CD4-positive, alpha-beta T cell treated with Interleukin-10 for 1 hour (primary cell): ENCODE data around the gene HOGA1.
A peak's percentile ranks its signal among the peaks of the same experiment; 100 is the strongest.
"Not testable (repeated sequence)": the region's sequence is repeated elsewhere in the genome, so short reads cannot be mapped to it uniquely, and the experiment has no call there.

Experiments
- DNase-seq: peaks from one replicate; pipeline ENCODE4 v3.0.0-alpha.2; 2020

HOGA1 gene

DNA sequence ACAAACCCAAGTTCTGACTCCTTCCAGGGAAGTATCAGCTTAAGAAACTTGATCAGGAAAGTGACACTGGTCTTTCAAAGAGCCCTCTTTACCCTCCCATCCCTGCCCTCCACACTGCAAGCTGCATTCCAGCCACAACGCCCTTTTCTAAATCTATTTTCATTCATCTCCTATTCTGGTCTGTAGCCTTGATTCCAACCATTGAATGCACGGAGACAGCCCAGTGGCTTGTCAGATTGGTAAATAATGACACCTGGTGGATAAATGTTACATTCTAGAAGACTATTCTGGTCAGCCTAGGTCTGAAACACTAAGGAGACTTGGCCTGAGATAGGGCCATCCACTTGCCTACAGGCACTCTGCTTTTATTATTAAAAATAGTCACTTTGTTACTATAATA, 28.2 kb downstream of the HOGA1 start:
- DNase-seq: peak; percentile 8

DNA sequence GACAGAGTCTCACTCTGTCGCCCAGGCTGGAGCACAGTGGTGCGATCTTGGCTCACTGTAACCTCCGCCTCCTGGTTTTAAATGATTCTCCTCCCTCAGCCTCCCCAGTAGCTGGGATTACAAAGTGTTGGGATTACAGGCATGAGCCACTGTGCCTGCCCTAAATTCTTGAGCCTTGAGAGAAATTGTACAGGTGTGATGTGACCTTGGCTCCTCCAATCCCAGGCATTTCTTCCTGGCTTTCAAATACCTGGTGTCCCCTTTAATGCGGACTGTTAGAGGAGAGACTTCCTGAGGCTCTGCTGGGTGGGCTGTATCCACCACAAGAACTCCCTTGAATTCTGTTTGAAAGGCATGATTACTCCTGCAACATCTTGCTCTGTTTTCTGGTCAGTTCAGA, 34.1 kb downstream of the HOGA1 start:
- DNase-seq: no peak

DNA sequence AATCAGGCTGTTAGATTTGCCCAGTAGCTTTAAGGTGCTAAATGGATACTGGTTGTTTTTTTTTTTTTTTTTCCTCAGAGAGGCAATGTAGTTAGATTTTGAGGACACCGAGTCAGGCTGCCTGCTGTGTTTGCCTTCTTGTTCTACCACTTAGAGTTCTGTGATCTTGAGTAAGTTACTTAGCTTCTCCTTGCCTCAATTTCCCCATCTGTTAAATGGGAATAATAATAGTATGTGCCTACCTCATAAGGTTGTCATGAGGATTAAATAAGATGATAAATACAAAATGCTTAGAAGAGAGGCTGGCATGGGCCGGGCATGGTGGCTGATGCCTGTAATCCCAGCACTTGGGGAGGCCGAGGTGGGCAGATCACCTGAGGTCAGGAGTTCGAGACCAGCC, 34.5 kb downstream of the HOGA1 start:
- no peak for DNase-seq

DNA sequence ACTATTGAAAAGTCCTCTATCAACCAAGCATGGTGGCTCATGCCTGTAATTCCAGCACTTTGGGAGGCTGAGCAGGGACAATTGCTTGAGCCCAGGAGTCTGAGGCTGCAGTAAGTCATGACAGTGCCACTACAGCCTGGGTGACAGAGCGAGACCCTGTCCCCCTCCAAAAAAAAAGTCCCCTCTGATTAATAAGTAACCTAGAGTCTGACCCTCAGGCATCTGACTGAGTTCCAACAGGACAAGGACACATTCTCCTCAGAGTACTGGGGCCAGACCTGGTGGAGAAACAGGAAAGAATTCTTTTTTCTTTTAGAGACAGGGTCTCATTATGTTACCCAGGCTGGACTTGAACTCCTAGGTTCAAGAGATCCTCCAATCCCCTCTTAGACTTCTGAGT, 39.1 kb downstream of the HOGA1 start:
- DNase-seq: no peak

DNA sequence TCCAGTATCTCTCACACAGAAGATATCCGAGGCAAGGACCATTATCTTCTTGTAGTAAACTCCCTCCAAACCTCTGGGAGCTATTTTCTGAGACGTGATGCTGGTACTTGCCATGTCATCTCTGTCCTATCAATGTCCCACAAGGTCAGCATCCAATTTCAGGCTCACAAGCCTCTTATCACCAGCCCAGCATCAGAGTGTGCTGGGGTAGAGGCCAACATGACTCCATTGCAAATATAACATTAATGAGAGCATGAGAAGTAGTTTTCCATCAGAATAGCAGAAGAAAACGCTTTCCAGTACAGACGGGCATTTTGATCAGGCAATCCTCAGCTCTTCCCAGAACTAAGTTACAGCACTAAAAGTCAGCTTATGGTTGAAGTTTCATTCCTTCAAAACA, 43.5 kb downstream of the HOGA1 start:
- DNase-seq: no peak

DNA sequence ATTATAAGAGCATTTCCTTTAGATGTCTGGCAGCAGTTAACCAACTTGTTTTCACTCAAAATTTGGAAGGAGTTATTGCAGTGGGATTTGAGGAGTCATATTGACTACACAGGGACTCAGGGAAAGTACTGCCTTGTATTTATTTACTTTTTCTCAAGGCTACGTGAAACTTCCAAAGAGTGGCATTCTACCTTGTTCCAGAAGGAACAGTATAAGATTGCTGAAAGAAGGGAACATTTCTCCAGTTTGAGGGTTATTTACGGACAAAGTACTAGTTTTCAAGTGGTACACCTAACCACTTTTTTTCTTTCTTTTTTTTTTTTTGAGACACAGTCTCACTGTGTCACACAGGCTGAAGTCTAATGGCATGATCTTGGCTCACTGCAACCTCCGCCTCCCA, 44.0 kb downstream of the HOGA1 start:
- DNase-seq: no peak

DNA sequence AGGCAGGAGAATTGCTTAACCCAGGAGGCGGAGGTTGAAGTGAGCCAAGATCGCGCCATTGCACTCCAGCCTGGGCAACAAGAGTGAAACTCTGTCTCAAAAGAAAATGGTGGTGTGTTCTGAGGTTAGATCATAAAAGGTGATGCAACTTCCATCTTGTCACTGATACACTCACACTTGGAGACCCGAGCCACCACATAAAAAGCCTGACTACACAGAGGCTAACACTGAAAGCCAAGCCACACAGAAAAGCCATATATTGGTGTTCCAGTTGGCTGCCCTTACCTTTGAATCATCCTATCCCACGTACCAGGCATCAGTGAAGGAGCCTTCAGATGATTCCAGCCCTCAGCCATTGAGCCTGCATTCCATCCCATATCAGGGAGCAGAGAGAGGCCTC, 45.1 kb downstream of the HOGA1 start:
- no peak for DNase-seq

DNA sequence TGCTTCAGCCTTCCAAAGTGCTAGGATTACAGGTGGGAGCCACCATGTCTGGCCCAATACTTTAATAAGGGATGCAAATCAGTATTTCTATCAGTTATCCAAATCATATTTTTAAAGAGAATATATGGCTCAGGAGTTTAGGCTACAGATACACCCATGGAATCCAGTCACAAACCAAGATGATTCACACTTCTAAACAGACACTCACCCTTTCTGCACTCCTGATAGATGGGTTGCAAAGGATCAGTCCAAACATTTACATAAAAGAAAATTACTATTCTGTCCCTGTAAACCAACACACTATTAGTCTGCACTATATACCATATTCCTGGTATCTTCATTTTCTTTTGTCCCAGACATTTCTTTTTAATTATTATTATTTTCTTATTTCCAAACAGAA, 46.9 kb downstream of the HOGA1 start:
- DNase-seq: no peak

DNA sequence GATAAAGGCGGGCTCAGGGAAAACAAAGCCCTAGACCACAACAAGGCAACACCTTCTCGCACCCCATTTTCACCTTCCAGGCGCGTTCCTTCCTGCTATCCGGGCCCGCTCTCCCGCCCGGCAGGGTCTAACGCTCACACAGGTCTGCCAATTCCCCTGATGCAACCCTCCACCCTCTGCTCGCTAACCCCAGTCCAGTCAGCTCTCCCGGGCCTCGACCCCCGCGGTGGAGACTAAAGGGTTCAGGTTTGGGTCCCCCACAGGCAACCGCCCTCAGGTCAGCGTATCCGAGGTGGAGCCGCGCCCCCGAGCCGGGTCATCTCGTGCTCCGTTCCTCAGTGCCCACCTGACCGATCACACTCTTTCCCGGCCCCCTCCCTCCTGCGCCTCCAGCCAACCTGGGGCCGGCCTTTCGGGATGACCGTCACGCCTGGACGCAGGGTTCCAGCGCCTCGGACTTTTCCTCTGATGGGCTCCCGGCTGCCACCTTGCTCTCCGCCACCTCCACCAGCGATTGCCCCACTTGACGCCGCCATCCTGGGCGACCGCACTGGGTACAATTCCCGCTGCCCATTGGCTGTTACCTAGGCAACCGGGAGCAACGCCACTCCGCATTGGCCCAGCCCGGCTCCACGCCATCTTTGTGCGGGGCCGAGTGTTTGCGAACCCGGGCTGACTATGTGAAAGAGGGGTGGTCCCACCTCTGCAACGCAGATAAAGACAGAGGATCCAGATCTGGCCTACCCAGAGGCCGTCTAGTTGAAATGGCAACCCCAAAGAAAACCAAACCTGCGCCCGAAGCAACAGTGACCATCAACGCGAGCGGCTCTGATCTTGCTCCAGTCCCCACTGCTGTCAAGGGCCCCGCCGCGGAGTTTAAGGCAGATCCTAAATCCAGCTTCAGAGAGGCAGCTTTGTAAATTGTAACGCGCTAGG, 49.0 kb downstream of the HOGA1 start, which contains the start of gene MORN4:
MORN4 (minus strand) TSS at position 552 of the 936 bp plus-strand sequence. CDS start 13,847 bp downstream, outside the sequence.
- peak; percentile 94 for DNase-seq

DNA sequence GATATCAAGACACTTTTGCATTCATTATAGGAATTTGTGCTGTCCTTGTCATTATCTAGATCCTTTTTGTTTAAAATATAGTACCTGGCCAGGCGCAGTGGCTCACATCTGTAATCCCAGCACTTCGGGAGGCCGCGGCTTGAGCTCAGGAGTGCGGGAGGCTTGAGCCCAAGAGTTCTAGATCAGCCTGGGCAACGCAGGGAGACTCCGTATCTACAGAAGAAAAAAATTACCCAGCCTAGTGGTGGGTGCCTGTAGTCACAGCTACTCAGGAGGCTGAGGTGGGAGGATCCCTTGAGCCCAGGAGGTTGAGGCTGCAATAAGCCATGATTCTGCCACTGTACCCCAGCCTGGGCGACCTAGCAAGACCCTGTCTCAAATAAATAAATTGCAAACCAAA, 49.7 kb downstream of the HOGA1 start:
- DNase-seq: peak; percentile 30

DNA sequence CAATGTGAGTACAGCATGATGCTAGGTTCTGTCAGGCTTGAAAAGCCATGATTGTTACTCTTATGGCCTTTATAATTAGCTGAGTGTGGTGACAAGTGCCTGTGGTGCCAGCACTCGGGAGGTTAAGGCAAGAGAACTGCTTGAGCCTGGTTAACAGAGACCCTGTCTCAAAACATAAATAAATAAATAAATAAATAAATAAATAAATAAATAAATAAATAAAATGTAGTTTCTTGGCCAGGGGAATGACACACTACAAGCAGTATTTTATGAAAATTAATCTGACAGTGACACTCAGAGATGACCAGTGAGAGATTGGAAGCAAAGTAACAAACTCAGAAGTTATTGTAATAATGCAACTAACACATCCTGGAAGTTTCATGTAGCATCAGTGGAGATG, 51.4 kb downstream of the HOGA1 start:
- DNase-seq: no peak

DNA sequence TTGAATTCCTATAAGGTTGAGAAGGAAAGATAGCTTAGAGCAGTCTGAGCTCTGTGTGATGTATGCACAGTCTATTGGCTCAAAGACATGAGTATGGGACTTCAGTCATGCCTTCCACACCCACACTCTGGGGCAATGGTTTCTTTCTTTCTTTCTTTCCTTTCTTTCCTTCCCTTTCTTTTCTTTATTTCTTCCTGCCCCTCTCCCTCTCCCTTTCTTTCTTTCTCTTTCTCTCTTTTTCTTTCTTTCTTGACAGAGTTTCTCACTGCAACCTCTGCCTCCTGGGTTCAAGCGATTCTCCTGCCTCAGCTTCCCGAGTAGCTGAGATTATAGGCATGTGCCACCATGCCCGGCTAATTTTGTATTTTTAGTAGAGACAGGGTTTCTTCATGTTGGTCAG, 54.9 kb downstream of the HOGA1 start:
- DNase-seq: not testable (repeated sequence)

DNA sequence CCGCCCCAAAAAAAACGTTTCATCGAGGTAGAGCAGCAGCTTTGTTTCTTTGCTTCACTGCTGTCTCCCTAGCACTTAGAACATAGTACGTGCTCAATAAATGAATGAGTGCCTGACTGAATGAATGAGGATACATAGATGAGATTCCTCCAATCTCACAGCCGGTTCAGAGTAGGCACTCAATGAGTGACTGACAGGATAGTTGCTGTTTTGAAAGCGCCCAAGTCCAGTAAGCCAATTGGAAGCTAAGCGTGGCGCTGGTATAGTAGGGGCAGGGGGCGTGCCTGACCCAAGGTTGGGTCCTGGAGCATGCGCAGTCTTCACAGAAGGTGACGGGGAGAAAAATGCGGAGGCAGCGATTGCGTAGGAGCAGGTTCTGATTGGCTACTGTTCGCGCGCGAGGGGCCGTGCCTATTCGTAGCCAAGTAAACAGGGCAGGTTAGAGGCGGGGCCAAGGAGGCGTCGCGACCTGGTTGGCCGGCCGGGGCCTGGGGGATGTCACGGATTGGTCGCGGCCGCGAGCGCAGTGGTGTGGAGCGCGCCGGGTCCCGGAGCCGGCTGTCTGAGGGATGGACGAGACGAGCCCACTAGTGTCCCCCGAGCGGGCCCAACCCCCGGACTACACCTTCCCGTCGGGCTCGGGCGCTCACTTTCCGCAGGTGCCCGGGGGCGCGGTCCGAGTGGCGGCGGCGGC, 56.1 kb downstream of the HOGA1 start, which contains the start of gene PI4K2A:
PI4K2A (plus strand) TSS at position 498 of the 694 bp plus-strand sequence; CDS start at position 570, 72 bp downstream.
- DNase-seq: peak; percentile 99

DNA sequence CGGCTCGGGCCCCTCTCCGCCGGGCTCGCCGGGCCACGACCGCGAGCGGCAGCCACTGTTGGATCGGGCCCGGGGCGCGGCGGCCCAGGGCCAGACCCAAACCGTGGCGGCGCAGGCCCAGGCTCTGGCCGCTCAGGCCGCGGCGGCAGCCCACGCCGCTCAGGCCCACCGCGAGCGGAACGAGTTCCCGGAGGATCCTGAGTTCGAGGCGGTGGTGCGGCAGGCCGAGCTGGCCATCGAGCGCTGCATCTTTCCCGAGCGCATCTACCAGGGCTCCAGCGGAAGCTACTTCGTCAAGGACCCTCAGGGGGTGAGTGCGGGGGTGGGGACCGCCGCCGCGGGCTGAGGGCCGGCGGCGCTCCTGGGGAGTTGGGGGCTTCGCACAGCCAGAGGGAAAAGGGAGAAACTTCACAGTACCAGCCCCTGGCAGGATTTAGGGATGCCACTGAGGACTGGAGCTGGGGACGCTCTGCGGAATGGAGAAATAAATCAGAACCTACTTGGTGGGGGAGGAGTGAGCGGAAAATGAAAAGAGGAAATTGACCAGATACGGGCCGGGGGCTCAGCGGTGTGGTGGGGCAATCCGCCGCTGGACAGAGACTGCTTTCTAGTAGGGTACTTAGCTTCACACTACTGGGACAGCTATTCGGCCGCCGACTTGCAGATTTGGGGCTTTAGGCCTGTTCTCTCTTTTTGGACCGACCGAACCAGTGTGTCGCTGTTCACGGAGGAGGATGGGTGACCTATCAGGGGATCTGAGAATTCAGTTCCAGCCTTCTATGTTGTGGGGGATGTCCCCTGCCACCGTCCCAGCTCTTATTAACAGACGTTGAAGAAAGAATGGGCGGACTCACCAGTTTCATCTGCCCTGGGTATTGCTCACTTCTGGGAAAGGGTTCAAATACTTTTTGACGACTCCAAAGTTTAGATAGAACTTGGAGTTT, 57.0 kb downstream of the HOGA1 start:
- DNase-seq: peak; percentile 15

DNA sequence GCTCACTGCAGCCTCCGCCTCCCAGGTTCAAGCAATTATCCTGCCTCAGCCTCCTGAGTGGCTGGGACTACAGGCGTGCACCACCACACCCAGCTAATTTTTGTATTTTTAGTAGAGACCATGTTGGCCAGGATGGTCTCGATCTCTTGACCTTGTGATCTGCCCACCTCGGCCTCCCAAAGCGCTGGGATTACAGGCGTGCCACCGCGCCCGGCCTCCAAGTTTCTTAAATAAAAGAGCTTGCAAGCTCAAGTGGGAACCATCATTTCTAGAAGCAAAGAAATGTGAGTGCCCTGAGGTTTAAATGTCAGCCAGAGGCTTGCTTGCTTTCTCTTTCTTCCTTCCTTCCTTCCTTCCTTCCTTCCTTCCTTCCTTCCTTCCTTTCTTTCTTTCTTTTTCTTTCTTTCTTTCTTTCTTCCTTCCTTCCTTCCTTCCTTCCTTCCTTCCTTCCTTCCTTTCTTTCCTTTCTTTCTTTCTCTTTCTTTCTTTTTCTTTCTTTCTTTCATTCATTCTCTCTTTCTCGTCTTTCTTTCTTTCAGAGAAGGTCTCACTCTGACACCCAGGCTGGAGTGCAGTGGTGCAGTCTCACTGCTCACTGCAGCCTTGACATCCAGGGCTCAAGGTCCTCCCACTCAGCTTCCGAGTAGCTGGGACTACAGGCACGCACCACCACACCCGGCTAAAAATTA, 58.4 kb downstream of the HOGA1 start:
- DNase-seq: not testable (repeated sequence)

DNA sequence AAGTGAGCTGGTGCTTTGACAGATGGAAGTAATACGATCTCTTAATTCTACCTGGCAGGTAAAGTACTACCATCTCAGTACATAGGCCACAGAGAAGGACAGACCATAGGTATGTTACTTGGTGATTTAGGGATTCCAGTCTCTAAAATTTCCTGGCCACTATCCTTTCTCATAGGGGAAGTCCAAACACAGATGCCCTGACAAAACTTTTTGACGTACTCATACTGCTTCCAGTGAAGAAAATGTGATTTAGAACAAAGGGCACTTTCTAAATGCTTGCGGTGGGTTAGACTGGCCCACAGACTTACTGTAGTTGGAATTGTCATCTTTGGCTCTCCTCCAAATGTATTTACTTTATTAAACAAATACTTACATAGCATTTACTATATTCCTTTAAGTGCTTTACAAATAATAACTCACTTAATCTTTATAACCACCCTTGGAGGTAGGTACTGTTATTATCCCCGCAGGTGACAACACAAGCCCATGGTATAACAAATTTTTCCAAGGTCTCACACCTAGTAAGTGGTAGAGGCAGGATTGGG, 59.3 kb downstream of the HOGA1 start:
- no peak for DNase-seq

DNA sequence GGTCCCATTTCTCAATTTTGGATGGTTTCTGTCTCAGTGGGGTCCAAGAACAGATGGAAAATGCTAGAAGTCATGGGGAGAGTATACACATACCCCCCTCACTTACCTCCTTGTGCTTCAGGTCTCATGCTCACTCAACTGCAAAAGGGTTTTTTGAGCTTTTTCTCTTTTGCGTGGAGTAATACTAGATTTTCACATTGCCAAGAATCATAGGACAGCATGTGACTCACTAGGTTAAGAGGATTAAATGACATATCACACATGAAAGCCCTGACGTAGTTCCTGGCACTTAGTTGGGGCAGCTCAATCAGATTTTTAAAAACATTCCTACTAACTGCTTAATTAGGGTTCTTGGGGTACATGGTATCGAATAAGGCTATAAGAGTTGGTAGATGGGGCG, 60.7 kb downstream of the HOGA1 start:
- no peak for DNase-seq

DNA sequence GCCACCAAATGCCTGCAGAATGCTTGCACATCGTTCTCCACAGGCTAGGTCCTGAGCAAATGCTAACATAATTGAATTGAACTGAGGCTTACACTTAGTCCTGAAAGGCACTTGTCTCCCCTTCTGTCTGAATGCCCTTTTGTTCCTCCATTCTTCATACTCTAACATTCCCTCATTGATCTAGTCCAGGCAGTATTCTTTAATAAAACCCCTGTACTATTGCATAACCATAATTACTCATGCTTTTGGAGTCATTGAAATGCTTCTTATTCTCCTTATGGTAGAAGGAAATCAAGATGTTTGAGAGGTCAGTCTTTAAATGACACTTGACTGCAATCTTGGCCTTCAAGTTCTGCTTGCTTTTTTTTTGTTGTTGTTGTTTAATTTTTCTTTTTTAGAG, 63.4 kb downstream of the HOGA1 start:
- no peak for DNase-seq

DNA sequence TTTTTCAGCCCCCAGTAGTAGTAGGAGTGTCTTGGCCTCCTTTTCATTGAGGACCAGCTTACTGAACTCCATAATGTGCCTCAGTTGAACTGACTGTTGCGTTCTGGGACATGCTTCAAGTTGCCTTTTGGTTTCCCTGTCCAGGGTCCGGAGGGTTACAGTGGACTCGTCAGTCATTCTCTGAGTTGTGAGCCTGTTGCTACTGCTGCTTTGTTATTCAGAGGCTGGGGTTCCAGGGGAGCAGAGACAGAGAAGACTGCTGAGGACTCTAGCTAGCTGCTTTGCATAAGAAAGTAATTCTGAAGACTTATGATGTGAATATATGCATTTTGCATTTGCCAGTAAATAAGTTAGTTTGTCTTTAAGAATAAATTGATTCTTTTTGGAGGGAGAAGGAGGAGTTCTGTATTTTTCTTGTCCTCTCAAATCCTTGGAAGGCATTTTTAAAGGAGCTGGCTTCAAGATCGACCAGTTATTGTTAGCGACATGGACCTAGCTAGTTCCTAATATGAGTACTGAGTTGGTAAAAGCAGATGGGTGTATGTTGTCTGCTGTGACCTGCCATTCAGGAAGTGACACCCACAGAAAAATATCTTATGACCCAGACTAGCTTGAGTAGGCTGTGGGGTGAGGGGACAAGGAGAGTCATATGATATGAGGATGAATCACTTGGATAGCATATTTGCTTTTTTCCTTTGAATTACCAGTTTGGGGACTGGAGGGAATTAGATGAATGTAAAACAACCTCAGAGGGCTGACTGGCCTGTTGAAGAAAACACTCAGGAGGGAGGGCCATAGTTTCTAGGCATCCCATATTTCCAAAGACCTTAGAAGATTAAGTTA, 64.6 kb downstream of the HOGA1 start:
- DNase-seq: peak; percentile 63

DNA sequence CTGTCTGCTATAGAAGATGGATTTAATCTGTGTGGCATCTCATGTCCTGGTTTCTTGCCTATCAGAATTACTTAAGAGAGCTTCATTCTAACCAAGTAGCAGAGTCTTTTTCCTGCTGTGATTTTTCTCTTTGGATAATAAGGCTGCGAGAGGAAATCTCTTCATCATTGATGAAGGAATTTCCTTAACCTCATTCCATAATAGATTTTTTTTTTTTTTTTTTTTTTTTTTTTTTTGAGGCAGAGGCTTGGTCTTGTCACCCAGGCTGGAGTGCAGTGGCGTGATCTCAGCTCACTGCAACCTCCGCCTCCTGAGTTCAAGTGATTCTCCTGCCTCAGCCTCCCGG, 65.2 kb downstream of the HOGA1 start:
- not testable (repeated sequence) for DNase-seq

DNA sequence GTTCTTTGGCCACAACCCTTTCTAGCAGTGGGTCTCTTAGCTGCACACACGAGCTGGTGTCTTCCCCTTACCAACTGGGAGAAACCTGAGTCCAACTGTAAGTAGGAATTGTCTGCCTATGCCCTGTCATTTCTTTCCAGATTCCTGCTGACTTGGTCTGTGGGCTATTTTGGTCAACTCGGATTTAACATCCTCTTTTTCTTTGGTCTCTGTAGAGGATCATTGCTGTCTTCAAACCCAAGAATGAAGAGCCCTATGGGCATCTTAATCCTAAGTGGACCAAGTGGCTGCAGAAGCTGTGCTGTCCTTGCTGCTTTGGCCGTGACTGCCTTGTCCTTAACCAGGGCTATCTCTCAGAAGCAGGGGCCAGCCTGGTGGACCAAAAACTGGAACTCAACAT, 66.5 kb downstream of the HOGA1 start:
- no peak for DNase-seq
